CD4-positive, alpha-beta T cell treated with Interleukin-21 for 1 hour (primary cell): ENCODE measurements around the gene RBM20.
"Not testable (repeated sequence)": the region's sequence is repeated elsewhere in the genome, so short reads cannot be mapped to it uniquely, and the experiment has no call there.

ENCODE experiments used
- DNase-seq: peaks from one replicate; pipeline ENCODE4 v3.0.0-alpha.2; 2020

RBM20 gene

DNA sequence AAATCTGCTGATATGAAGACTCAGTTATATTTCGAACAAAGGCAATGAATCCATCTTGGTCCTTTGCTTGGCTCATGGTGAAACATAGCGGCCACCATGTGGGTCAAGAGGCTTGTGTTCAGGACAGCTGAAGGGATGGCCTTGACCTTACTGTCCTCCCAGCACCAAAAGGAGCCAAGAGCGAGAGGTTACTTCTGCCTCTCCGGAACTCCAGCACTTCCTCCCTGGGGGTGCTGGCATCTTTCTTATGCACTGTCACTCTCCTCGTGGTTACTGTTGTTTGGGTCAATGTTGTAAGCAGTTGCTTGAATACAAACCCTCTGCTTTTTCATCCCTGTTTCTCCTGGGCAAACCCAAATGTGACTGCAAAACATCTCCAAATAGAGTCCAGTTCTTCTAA is 100.6 kb downstream of the RBM20 start:
- no peak for DNase-seq

DNA sequence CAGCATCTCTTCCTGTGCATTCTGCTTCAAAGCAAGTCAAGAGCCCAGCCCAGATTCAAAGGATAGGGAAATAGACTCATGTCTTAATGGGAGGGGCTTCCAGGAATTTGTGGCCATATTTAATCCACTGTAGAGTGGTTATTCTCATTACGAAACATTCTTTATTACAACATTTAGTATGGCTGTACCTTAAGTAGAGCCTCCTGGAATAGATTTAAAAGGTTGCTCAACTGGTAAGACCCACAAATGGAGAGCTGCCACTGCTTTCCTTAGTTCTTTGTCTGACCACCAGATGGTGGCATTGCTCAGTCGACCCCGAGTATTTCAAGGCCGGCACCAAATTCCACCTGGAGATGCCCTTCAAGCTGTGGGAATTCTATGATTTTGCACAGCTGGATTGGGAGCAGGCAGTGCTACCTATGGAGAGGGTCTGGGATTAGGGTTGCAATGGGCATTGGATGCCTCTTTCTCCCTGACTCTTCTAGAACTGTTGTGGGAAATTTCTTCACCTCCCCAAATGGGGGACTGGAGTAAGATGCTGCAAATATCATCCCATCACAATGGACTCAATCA is 102.2 kb downstream of the RBM20 start:
- DNase-seq, result peak; percentile 64

DNA sequence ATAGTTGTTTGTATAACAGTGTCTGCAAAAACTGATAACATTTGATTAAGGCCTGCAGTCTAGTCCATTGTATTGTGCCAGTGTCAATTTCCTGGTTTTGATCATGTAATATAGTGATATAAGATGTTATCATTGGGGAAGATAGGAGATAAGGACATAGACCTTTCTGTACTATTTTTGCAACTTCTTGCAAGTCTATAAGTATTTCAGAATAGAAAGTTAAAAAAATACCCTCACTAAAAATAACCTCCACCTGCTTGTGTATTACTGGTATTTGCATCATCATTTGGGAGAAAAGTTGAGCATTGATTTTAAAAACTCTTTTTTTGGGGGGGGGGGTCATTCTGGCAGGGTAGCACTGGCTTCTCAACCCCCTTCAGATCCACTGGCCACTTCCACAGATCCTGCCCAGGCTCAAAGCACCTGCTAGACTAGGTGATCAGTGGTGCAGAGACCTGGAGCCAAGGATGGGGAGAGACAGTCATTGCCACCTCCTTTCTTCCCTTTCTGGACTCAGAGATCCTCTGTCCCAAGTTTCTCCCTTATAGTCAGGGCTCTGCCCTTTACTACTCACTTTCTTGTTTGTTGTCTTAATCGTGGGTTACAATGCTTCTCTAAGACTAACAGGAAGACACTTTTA is 103.0 kb downstream of the RBM20 start:
- DNase-seq, result no peak

DNA sequence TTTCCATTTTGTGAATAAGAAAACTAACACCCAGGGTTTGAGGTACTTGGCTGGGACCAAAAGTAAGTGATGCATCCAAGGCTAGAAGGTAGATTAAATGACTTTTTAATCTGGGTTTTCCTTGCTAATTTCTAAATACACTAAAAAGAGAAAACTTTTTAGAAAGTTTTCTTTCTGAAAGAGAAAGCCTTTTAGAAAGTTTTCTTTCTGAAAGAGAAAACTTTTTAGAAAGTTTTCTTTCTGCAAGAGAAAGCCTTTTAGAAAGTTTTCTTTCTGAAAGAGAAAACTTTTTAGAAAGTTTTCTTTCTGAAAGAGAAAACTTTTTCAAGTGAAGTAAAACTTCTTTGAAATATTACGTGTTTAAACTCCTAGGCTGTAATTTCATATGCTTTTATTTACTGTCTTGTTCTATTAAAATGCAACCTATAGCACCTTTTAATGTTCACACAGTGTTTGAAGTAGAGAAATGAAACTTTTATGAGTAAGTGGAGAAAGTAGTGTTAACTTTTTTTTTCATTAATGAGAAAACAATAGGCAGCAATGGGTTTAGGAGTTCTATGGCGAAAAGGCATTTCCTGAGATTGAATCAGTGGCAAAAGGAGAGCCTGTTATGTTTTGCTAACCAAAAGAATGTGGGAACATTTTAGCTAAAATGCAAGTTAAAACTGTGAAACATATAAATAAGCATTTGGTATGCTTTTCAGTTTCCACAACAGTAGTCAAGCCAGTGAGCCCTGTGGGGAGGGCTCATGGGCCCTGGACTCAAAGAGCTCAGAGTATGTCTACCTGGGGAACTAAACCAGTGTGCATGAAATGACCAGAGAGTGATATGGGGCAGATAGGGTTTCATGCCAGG is 103.7 kb downstream of the RBM20 start:
- no peak for DNase-seq

DNA sequence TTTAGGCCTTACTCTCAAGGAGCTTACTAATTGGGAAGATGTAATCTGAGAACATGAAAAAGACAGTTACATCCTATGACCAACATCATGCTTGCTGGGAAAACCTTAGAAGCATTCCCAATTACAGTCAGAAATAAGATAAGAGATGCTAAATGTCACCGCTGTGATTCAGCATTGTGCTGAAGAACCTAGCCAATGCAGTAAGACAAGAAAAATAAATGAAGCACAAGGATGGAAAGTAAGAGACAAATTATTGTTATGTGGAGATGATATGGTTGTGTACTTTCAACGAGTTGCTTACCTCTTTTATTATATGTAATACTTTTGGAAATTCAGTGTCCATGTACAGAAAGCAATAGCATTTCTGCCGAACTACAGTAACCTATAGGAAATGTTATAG is 104.8 kb downstream of the RBM20 start:
- no peak for DNase-seq

DNA sequence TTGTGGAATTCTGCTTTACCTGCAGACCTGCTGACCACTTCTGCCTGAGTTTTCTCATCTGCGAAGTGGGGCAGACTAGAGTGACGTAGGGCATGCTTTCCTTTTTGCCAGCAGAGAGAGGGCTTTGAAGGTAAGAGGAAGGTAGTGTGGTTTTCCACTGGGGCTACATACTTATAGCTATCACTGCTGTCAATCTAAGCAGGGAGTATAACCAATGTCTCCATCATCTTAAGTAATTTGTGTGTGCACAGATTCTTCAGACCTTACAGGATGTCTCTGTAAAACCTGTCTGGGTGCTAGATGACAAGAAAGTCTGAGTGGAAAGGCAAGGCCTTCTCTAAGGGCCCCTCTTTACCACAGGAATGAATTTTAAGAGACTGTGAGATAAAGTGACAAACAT is 106.8 kb downstream of the RBM20 start:
- DNase-seq, result peak; percentile 43

DNA sequence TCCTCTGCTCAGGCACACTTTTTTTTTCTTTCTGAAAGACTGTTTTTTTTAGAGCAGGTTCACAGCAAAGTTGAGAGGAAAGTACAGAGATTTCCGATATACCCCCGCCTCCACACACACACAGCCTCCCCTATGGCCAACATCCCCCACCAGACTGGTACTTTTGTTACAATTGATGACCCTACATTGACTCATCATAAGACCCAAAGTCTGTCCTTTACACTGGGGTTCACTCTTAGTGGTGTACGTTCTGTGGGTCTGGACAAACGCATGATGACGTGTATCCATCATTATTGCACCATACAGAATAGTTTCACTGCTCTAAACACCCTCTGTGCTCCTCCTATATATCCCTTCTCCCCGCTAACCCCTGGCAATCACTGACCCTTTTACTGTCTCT is 107.7 kb downstream of the RBM20 start:
- DNase-seq, result no peak

DNA sequence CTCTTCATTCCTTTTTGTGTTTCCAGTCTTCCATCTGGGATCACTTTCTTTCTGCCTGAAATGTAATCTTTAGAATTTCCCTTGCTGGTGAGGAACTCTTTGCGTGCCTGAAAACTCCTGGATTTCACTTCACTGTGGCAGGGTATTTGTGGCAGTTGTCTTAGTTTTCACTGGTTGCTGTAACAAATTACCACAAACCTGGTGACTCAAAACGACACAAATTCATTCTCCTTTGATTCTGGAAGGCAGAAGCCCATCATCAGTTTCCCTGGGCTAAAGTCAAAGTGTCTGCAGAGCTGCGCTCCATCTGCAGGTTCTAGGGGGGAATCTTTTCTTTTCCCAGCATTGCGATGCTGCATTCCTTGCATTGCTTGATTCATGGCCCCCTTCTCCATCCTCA is 109.3 kb downstream of the RBM20 start:
- no peak for DNase-seq

DNA sequence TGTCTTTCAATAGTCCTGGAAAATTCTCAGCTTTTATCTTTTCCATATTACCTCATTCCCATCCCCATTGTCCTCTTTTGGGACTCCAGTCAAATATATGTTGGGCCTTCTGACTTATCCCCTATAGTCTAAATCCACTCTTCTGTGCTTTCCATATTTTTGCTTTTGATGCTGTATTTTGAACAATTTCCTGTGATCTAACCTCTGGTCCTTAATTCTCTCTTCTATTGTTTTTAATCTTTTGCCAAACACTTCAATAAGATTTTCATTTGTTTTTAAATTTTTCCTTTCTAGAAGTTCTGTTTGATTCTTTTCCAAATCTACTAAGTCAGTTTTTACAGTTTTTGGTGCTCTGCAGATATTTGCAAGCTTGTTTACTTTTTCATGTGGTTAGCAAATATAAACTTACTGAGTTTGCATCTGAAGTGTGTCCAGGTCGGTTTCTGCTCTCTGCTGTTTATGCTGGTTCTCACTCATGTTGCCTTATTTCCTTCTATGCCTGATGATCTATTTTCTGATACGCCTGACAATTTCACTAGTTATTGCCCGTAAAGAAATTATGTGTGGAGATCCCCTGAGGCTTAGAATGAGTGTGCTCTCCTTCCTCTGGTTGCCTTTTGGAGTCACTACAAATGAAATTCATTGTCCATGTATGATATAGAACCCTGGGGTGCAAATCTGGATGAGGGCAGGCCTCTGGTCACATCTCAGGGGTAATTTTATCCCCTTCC is 110.4 kb downstream of the RBM20 start:
- DNase-seq, result no peak

DNA sequence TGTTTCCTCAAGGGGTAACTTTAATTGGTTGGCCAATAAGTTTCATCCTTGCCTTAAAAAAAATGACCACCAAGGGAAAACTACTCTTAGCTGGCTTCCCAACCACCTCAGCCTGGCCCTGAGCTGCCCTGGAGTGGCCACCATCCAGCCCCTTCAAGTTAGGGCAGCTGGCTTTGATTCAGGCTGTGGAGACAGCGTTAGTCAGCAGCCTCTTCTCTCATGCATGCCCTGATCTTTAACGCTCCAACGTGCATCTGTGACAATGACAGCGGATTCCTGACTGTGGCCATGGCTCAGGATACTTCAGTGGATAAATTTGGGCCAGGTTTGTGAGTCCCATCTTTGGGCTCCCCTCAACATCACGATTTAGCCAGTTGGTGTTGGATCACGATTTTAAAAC is 111.6 kb downstream of the RBM20 start:
- no peak for DNase-seq

DNA sequence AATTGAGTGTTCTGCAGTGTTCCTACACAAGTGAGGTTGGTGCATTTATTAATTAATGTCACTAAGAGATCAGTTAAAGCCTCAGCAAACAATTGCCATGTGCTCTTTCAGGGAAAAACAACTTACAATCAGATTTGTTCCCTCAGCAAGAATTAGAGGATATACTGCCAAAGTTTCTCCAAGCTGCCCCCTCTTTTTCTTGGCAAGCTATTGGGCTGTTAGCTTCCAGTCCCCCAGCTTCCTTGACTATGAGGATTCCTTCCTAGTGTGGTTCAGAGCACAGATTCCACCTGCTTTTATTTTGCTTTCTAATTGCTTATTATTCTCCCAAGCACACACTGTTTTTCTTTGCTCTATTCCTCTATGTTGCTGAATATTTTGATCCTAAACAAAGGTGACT is 112.7 kb downstream of the RBM20 start:
- no peak for DNase-seq

DNA sequence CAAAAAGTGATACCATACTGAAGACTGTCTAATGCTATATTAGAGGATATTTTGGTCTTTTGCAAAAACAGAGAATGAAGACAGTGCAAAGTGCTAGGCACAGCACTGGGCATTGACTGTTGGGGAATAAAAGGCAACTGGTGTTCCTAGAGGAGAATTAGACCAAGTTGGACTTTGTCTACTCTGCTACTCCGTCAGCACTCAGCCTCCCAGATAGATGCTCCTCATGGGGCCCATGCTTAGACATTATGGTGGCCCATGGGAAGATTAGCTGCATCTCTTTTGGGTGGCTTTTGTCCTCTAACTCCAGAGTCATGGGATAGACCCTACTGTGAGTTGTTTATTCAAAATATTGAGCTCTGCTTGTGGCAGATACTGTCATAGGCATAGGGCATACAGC is 113.5 kb downstream of the RBM20 start:
- DNase-seq, result no peak

DNA sequence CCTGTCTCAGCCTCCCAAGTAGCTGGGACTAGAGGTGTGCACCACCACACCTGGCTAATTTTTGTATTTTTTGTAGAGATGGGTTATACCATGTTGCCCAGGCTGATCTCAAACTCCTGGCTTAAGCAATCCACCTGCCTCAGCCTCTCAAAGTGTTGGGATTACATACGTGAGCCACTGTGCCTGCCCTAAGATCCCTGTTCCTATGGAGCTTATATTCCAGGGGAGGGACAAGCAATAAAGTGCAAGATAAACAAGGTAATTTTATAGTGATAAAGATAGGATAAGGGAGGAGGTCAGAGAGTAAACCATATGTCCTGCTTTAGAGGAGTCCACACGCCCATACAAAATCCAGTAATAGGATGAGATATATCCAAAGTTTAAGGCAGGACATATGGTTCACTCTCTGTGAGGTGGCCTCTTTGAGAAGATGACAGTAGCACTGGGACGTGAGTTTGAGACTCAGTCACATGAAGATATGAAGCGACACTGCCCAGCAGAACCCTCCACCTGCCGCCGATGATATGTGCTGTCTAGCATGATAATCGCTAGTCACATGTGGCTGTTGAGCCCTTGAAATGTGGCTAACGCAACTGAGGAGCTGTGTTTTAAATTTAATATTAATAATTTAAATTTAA is 114.1 kb downstream of the RBM20 start:
- DNase-seq, result no peak

DNA sequence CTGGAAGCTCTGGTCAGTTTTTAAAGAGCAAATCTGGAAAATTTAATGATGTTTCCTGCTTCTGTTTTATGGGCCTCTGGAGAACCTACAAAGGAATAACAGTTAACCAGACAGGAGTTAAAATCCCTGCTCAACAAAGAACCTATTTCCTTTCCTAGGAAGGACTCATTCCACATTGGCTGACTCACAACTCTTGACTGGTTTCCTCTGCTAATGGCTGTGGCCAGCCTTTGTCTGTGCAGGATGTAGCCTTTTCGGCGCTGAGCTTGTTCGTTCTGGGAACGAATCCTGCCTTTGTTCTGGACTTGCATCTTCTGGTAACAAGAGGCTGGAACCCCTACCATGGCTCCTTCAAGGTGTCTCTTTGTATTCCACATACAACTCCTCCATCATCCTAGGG is 114.8 kb downstream of the RBM20 start:
- DNase-seq, result no peak

DNA sequence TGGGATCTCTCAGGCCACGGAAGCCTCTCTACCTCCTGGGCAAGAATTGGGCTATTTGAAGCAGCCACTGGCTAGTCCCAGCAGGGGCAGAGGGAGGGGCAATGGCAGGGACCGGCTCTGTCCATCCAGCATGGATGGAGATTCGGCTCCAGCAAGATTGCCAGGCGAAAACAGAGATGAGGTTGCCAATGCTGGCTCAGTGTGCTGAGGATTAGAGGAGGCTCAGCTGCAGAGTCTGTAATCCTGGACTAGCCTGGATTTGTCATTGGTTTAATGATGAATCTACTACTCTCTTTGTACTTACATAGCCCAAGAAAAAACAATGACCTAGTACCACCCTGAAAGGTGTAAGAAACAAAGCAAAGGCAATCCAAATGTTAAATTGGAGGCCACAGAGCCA is 115.4 kb downstream of the RBM20 start:
- DNase-seq, result no peak

DNA sequence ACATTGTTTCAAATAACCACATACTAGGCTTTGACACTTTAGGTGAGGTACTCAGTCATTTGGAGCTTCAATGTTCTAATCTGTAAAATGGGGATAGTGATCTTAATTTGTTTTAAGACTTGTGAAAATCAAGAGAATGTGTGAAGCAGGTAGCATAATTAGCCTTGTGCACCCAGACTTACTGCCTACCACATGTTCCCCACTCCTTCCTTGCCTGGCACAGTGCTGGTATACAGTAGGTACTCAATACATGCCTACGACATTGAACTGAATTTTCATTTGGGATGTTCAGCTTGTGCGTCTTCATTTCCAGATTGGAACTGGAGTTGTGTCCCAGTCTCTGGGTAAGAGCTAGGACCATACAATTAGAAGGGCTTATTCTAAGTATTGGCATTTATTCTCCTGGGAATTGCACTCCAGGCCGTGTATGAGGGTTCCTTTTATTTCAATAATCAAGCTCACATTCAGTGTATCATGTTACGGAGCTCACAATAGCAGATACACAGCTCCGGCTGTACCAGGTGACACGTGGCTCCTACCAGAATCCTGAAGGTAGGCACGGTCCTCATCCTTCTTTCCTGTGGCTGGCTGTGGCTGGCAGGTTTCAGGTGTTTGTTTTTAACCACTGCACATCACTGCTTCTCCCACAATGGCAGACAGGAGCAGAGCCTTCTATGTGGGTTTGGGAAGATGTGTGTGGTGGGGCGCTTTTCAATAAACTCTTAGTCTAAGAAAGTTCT is 118.1 kb downstream of the RBM20 start:
- no peak for DNase-seq

DNA sequence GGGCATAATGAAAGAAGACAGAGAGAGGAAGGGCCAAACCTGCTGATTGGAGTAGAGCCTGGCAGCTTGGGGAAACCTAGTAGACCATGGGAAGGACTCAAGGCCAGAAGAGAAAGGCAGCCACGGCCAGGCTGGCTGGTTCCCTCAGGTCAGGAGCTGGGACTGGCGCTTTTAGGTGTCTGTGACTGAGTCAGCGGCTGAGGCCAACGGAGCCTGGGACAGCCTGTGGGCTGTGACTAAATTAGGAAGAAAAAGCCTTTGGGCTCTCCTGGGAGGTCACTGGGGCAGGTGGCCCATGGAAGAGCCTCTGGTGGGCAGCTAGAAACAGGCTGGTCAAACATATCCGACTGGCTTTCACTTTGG is 118.7 kb downstream of the RBM20 start:
- no peak for DNase-seq

DNA sequence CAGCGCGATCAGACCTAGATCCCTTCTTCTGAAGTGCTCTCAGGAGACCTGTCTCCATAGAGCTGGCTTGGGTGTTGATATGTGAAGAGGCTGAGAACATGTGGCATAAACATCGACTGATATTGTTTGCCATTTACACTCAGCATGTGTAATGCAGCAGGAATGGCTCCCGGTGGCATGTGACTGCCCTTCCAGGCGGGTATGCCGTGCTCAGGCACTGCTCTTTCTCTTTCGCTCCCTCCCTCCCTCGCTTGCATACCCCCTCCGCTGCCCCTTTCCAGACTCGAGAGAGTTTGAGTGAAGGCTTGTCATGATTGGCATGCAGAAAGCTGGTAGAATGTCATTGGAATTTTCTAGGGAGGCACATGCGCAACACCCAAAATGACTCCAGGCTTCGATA is 120.2 kb downstream of the RBM20 start:
- no peak for DNase-seq

DNA sequence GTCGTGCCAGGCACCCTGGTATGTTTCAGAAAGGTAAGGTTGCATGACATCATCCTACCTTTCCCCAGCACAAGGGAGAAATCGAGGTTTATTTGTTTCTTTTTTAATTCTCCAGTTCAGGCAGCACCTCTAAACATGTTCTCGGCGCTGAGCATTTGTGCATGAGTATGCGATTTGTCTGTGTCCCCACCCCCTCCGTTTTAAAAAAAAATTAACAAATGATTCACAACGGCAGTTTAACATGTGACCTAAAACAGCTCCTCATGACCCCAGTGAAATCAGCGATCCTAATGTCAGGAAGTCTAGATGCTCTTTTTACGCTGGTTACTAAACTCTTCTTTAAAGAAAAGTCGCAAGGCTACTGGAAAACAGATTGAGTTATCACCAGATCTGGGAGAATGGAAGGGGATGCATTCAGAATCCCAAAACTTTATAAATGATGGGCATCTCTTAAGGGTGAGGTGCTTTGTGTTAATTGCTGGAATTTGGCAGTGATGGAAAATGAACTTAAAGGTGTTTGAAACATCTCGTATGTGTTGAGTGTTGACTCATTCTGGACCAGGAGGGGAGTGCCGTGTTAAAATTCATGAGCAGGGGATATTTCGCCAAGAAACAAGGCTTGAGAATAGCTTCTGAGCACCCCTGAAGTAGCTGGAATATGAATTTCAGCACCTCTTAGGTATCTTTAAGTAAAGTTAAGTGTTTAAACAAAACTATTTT is 120.8 kb downstream of the RBM20 start:
- no peak for DNase-seq

DNA sequence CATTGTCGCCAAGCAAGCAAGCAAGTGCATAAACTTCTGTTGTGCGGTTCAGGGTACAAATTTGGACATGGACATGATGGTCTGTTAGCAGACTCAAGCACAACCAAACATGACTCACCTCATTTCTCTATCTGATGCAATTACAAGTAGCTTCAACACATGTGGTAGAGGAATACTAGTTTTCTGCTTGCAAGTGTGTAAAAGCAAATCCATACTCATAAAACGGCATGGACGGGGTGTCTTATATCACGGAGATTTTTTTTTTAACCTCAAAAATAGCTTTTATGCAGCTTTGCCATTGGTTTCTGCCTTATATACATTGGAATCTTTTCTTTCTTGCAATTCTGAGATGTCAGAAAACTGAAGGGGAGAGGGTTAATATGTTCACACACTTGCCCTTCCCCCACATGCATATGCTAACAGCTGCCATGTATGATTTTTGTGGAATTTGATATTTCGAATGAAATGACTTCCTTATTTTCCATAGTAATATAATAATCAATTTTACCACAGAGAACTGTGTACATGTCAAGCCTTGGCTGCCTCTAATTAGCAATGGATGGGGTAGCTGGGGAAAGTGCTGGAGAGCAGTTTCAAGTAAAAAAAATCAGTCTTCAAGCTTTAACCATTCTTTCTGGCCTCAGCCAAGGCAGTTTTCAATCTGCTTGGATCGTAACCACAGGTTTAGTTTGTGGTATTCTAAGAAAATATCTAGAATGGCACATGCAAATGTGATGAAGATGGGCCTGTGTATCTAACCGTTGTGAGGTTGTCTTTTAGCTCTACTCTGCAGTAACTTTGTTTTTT is 121.6 kb downstream of the RBM20 start:
- DNase-seq, result no peak

DNA sequence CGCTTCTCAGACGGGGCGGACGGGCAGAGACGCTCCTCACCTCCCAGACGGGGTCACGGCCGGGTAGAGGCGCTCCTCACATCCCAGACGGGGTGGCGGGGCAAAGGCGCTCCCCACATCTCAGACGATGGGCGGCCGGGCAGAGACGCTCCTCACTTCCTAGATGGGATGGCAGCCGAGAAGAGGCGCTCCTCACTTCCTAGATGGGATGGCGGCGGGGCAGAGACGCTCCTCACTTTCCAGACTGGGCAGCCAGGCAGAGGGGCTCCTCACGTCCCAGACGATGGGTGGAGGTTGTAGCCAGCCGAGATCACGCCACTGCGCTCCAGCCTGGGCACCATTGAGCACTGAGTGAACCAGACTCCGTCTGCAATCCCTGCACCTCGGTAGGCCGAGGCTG is 123.5 kb downstream of the RBM20 start:
- not testable (repeated sequence) for DNase-seq
